GM04503 (cell line): ENCODE data around the gene ABLIM2.

ENCODE experiments used
- DNase-seq: peaks from one replicate; pipeline ENCODE4 v3.0.0-alpha.2; 2012; ENCODE audit warnings: low read depth

ABLIM2 gene

DNA sequence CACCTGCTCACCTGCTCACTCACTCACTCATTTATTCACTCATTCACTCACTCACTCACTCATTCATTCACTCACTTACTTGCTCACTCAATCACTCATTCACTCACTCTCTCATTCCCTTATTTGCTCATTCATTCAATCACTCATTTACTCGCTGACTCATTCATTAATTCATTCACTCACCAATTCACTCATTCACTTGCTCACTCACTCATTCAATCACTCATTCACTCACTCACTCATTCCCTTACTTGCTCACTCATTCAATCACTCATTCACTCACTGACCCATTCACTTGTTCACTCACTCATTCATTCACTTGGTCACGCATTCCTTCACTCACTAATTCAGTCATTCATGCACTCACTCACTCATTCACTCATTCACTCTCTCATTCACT is 130.2 kb downstream of the ABLIM2 start:
- no peak for DNase-seq

DNA sequence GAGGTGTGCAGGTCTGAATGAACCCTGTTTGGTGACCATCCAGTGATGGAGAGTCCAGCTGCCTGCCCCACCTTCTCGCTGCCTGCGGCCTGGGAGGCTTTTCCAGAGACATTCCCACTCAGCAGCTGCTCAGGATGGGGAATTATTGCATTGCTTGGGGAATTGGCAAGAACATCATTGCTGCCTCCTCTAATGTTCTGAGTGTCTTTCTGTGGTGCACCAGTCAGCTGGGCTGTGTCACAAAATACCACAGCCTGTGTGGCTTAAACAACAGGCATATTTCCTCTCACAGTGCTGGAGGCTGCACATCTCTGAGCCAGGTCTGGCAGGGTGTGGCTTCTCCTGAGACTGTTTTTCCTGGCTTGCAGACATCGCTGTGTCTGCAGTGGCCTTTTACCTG is 132.2 kb downstream of the ABLIM2 start:
- DNase-seq: no peak

- no peak for DNase-seq
These were observed 132.9 kb downstream of the ABLIM2 start for GRCh38 chr4:8025668-8026067.

DNA sequence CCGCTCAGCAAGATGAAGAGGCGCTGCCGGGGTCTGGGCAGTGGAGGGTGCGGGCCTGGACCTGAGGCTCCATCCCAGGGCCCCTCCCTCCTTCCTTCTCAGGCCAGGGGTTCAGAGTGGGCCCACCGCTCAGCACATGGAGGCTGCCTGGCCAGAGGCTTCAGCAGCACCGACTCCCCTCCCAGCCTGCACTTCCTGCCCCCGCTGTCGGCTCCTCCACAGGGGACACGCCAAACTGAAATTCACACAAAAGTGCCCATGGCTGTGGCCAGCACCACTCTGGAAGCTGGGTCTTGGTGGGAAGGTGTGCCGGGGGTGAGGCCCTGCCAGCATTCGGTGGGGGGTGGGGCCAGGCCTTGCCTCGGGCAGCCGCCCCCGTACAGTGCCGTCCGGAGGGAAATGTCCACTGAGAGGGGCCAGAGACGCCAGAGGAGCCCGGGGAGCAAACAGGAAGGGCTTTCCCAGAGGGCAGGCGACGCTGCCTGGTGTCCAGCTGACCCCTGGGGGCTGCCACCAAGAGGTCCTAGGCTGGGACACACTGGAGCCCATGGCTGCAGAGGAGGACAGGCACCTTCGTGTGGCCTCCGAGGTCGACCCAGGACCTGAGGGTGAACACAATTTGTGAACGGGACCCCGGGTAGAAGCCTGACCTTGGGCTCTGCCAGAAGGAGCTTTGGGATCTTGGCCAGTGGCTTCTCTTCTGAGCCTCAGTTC is 134.4 kb downstream of the ABLIM2 start:
- DNase-seq: no peak

GRCh38 chr4:8023696-8024033 is 134.9 kb downstream of the ABLIM2 start:
- no peak for DNase-seq

DNA sequence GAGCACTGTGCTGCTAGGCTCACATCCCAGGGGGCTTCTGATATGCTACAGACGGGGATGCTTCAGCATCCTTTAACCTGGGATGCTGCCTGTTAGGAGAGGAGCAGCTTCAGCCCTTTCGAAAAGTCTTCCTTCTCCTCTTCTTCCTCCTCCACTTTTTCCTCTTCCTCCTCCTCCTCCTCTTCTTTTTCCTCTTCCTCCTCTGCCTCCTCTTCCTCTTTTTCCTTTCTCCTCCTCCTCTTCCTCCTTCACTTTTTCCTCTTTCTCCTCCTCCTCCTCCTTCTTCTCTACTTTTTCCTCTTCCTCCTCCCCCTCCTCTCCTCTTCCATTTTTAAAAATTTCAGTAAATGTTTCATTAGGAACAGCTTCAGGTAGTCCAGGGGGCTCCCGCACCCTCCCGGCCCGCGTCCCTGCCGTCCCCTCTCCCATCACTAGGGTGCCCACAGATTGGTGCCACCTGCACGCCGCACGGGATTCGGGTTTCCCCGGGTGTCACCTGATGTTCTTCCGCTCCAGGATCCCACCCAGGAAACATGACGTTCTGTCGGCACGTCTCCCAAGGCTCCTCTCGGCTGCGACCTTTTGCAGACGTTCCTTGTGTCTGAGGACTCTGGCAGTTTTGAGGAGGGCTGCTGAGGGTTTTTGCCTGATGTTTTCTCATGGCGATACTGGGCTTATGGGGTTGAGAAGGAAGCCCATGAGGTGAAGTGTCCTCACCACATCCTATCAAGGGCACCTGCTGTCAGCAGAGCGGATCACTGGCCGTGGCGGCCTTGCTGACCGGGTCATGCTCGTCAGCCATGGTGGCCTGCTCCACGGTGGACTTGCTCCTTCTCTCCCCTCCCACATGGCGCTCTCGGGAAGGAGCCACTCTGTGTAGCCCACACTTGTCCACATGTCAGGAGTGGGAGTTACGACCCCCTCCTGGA is 135.6 kb downstream of the ABLIM2 start:
- no peak for DNase-seq

DNA sequence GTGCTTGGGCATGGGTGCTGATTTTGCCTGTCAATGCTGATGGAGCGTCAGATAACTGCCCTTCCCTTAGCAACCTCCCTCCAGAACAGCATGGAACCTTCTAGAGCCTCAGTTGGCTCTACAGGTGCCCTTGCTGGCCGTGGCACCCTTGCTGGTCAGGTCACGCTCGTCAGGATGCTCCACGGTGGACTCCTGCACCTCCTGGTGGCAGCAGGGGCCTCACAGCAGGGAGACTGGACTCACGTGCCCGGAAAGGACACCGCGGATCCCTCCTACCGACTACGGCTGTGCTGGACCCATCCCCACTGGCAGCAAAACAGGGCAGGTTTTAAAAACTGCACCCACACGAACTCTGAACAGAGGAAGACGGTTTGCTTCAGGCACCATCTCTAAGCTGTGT is 136.8 kb downstream of the ABLIM2 start:
- DNase-seq: no peak

DNA sequence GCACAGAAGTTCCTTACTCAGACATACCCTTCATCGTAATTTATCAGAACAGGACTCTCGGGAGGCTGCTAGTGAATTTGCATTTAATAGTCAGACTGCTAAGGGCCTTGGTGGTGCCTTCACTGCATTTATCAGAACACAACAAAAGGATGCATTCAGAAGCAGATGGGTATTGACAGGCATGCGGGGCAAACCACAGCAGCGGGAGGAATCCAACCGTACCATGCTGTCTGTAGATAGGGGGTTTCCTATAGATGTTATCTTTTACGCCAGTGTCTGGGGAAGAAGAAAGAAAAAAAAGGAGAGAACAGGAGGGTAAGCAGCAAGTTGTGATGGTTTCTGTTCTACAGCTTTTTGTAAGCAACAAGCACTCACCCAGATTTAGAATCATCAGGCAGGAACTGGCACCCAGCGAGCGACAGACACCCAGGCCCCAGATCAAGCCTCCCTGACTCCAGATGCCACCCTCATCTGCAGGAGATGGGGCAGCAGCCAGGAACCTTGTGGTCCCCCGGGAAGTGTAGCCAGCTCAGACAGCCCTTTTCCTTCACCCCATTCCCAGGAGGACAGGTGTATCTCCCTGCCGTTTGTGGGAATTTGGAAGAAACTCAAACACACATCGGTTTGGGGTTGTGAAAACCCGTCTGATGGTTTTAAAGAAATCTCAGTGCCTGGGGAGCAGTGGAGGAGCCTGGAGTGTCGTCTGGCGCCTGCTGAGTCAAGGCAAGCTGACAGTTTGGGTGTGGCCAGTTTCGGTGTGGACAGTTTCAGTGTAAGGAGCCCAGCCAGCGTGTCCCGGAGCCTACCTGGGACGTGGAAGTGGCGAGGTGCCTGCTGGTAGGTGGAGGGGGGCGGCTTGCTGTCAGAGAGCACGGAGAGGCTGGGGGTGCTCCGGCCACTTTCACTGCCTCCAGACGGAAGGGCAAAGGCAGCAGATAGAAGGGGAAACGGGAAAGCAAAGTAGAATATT is 138.9 kb downstream of the ABLIM2 start:
- no peak for DNase-seq

- DNase-seq: no peak
These were observed 142.1 kb downstream of the ABLIM2 start for GRCh38 chr4:8016527-8016926.

DNA sequence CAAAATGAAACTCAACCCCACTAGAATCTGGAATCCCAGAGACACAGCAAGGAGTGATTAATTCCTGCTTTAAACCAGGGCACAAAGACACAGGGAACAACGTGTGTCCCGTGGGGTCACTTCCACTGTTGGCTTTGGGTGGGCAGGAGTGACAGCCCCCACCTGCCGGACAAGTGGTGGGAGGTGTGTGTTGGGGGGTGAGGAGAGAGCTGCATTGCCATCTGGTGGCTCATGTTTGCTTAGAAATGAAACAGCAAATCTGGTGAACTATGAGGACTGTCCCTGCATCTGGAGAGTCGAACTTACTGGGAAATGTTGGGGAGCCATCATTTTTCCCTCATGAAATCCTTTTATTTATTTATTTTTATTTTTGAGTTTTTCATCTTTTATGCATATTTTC is 143.1 kb downstream of the ABLIM2 start:
- DNase-seq: no peak

GRCh38 chr4:8013976-8014726 is 144.5 kb downstream of the ABLIM2 start:
- no peak for DNase-seq

DNA sequence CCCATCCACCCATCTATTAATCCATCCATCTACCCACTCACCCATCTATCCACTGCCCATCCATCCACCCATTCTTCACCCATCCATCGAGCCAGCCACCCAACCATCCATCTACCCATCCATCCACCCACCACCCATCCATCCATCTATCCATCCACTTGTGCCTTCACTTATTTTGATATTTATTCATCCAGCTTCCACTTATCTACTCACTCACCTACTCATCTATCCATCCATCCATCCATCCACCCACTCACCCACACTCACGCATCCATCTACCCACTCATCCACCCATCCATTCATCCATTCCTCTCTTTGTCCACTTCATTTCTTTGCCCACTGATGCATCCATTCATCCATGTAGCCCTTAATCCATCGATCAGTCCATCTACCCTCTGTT is 146.1 kb downstream of the ABLIM2 start:
- DNase-seq: no peak

GRCh38 chr4:8010618-8011017 is 148.0 kb downstream of the ABLIM2 start:
- DNase-seq: no peak

DNA sequence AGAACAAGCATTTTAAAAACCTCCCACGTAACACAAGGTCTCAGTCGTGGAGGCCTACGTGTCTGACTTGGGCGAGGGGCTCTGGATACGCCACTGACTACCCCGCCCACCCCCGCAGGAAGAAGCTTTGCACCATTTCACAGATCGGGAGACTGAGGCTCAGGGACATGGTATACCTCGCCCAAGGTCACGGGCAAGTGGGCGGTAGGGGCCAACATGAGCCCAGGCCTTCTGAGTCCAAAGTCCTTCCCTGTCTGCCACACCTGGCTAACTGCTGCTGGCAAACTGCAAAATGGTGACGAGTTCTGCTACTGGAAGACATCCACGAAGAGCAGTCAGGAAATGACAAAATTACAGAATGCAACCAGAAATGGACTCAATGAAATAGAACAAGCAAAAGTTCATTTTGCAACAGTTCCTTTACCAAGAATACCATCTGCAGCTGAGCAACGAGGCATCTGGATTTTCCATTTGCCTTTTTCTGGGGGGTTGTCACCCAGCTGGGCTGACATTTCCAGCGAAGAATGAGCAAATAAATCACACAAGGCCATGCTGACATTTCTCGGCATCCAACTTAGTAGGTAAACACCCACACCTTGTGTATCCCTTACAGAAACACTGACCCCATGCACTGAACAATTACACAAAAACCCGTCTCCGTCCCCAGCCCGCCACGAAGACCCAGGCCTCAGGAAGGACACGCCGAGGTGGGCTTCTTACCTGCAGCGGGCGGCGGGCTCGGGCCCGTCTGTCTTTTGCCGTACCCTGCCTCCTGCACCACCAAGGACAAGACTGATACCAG is 148.7 kb downstream of the ABLIM2 start:
- DNase-seq: no peak

DNA sequence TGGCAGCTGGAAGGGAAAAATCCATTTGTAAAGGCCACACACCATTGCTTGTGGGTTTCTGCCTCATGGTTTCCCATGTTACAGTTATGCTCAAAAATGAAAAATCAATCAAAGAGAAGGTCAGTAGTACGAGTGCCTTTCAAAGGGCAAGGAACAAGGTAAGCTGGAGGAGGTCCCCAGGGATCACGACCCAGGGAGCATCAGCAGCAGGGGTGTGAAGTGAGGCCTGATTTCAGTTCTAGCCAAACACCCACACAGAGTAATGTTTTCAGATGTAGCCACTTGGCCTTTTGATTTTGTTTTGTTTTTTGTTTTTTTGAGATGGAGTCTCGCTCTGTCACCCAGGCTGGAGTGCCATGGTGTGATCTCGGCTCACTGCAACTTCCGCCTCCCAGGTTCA is 149.5 kb downstream of the ABLIM2 start:
- no peak for DNase-seq

GRCh38 chr4:8008391-8008790 is 150.2 kb downstream of the ABLIM2 start:
- no peak for DNase-seq

DNA sequence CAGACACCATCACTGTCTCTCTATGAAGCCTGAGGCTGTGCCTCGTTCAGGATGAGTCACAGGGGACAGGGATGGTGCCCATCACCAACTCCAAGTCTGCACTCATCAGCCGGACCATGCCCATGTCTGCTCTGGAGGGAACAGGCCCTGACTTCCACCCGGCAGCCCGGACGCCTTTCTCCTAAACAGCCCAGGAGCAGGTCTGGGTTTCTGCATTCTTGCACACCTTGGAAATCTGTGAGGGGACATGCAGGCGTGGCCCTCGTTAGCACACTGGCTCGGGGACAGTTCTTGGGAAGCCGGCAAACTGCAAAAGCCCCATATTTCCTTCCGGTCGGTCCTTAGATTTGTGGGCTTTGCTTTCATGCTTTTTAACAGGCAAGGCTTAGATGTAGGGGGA is 151.0 kb downstream of the ABLIM2 start:
- no peak for DNase-seq

DNA sequence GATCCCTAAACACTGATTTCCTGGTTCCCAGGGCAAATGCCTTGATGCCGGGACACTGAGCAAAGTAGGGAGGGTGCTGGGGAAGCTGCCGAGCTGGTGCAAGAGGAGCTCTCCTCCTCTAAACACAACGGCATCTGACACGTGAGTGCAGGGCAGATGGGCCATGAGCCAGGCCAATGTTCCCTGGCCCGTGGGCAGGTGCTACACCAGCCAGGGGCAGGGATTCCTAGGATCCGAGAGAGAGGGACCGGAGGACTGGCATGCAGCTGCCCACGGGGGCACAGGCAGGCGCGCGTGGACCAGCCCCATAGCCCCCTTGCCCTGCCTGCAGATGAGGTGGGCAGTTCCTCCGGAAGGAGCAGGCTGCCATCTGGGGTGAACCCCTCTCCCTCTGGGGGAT is 152.1 kb downstream of the ABLIM2 start:
- DNase-seq: no peak

- DNase-seq: no peak
These were observed 152.8 kb downstream of the ABLIM2 start for GRCh38 chr4:8005814-8006215.

GRCh38 chr4:8005033-8005808 is 153.4 kb downstream of the ABLIM2 start:
- DNase-seq: no peak
